Measurements from ENCODE around the gene HCRTR2. TPM values are rescaled to one million over a fixed set of nuclear protein-coding genes. Genes with fewer than 3 reads are reported as not detected.
A peak's percentile ranks its signal among the peaks of the same experiment; 100 is the strongest.
"Not testable (repeated sequence)": the region's sequence is repeated elsewhere in the genome, so short reads cannot be mapped to it uniquely, and the experiment has no call there.

Gene HCRTR2
- total RNA-seq, 1 donor from 2014 or later, result not detected

GRCh38 chr6:55293116-55293515 is 118.8 kb downstream of the HCRTR2 start:
- Mint-ChIP-seq H3K9me3 (ENCODE audit: low read depth) (peaks cover 8% of the 10 kb centered on the region), H3K27me3 (no peaks in the 10 kb centered on the region)
- TF ChIP-seq CTCF (IDR thresholded peaks at IDR 0.05; ENCODE audit: unreplicated experiment), result peak; percentile 39

GRCh38 chr6:55297214-55297613 is 122.9 kb downstream of the HCRTR2 start:
- H3K9me3 Mint-ChIP-seq (ENCODE audit: low read depth); H3K27ac Mint-ChIP-seq; H3K36me3 Mint-ChIP-seq (ENCODE audit: insufficient read depth); H3K4me1 Mint-ChIP-seq (ENCODE audit: low read depth); H3K4me3 Mint-ChIP-seq (ENCODE audit: low read depth); H3K27me3 Mint-ChIP-seq; DNase-seq (ENCODE audit: low spot score, unreplicated experiment): not testable (repeated sequence)

More at GRCh38 chr6:55293116-55293515, 118.8 kb downstream of the HCRTR2 start:
- Mint-ChIP-seq H3K4me1 (ENCODE audit: low read depth) (no peaks in the 10 kb centered on the region), H3K36me3 (ENCODE audit: insufficient read depth) (no peaks in the 10 kb centered on the region), H3K27ac (no peak overlapping the region), H3K4me3 (ENCODE audit: low read depth) (no peak overlapping the region)
- no peak for DNase-seq (ENCODE audit: low spot score, unreplicated experiment)

GRCh38 chr6:55299286-55299985 is 125.1 kb downstream of the HCRTR2 start:
- Mint-ChIP-seq H3K4me3 (ENCODE audit: low read depth) (no peak overlapping the region), H3K36me3 (ENCODE audit: insufficient read depth) (no peaks in the 10 kb centered on the region), H3K27me3 (no peaks in the 10 kb centered on the region), H3K27ac (no peak overlapping the region), H3K4me1 (ENCODE audit: low read depth) (no peaks in the 10 kb centered on the region), H3K9me3 (ENCODE audit: low read depth) (peaks cover 8% of the 10 kb centered on the region)
- no peak for DNase-seq (ENCODE audit: low spot score, unreplicated experiment)
- no peak for TF ChIP-seq CTCF (IDR thresholded peaks at IDR 0.05; ENCODE audit: unreplicated experiment)

GRCh38 chr6:55304747-55305146 is 130.4 kb downstream of the HCRTR2 start:
- H3K4me1 Mint-ChIP-seq (ENCODE audit: low read depth), result no peaks in the 10 kb centered on the region
- no peaks in the 10 kb centered on the region for H3K27me3 Mint-ChIP-seq
- H3K36me3 Mint-ChIP-seq (ENCODE audit: insufficient read depth), result no peaks in the 10 kb centered on the region
- no peaks in the 10 kb centered on the region for H3K9me3 Mint-ChIP-seq (ENCODE audit: low read depth)
- no peak overlapping the region for H3K27ac Mint-ChIP-seq
- TF ChIP-seq CTCF (IDR thresholded peaks at IDR 0.05; ENCODE audit: unreplicated experiment), result no peak
- no peak for DNase-seq (ENCODE audit: low spot score, unreplicated experiment)
- H3K4me3 Mint-ChIP-seq (ENCODE audit: low read depth), result no peak overlapping the region

- TF ChIP-seq CTCF (IDR thresholded peaks at IDR 0.05; ENCODE audit: unreplicated experiment), result no peak
- Mint-ChIP-seq H3K27ac (no peak overlapping the region), H3K36me3 (ENCODE audit: insufficient read depth) (no peaks in the 10 kb centered on the region), H3K4me3 (ENCODE audit: low read depth) (no peak overlapping the region), H3K27me3 (no peaks in the 10 kb centered on the region), H3K9me3 (ENCODE audit: low read depth) (peaks cover 6% of the 10 kb centered on the region), H3K4me1 (ENCODE audit: low read depth) (peaks cover 11% of the 10 kb centered on the region)
- no peak for DNase-seq (ENCODE audit: low spot score, unreplicated experiment)
Observed at GRCh38 chr6:55319961-55320695, 145.8 kb downstream of the HCRTR2 start.

All from progenitor cell of endocrine pancreas (in vitro differentiated cells).